Chondrocyte (in vitro differentiated cells): ENCODE results near the gene EYA2. TPM values are rescaled to one million over a fixed set of nuclear protein-coding genes. Genes with fewer than 3 reads are reported as not detected.

Experiments
- DNase-seq: peaks from one replicate; pipeline ENCODE4 v3.0.0; 2021; ENCODE audit warnings: mixed read lengths, low spot score
- H3K27ac Mint-ChIP-seq: one replicate; pipeline ENCODE4 v1.8.0; 2021; ENCODE audit warnings: mild to moderate bottlenecking, moderate library complexity, mixed read lengths; ENCODE audit not compliant: unreplicated experiment
- H3K27me3 Mint-ChIP-seq: 2 replicates; pipeline ENCODE4 v1.8.0; 2021; ENCODE audit warnings: low read depth, mixed read lengths
- H3K36me3 Mint-ChIP-seq: 2 replicates; pipeline ENCODE4 v1.8.0; 2021; ENCODE audit warnings: low read depth, mixed read lengths
- H3K4me1 Mint-ChIP-seq: 2 replicates; pipeline ENCODE4 v1.8.0; 2021; ENCODE audit warnings: low read depth, mild to moderate bottlenecking, mixed read lengths
- H3K4me3 Mint-ChIP-seq: one replicate; pipeline ENCODE4 v1.8.0; 2021; ENCODE audit warnings: mild to moderate bottlenecking, moderate library complexity, mixed read lengths; ENCODE audit not compliant: unreplicated experiment
- H3K9me3 Mint-ChIP-seq: 2 replicates; pipeline ENCODE4 v1.8.0; 2021; ENCODE audit warnings: low read depth, mixed read lengths
- total RNA-seq: library from RNA; stranded (reverse); gene quantifications from 3 replicates; pipeline ENCODE4 v1.2.1, GENCODE V29; 2021
- TF ChIP-seq, protein P1 (sequence below): fragments of 200-600 bp; sonication (generic); IDR thresholded peaks from 2 replicates; pipeline ENCODE4 v1.5.0; 2021; ENCODE audit warnings: antibody characterized with exemption, mild to moderate bottlenecking, moderate library complexity

Gene EYA2
- total RNA-seq, 1 donor from 2014 or later, result 0.32 TPM

DNA sequence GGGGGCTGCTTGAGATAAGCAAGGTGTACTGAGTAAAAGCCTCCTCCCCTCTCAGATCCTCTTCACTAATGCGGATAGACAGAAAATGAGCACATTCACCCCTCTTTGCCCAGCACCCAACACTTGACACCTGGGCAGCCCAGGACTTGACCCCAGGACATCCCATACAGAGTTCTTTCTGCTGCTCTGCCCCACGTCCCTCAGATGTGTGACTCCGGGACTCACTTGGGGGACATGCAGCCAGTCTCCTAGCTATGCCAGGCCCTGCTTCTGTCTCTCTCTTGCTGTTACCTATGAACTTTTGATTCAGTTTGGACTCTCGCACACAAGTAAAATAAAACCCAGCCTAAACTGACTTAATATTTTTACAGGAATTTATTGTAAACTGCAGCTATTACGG is 159.9 kb downstream of the EYA2 start:
- no peaks in the 10 kb centered on the region for H3K36me3 Mint-ChIP-seq
- H3K9me3 Mint-ChIP-seq, result peaks cover 2% of the 10 kb centered on the region
- no peaks in the 10 kb centered on the region for H3K4me1 Mint-ChIP-seq
- TF ChIP-seq, protein P1, sequence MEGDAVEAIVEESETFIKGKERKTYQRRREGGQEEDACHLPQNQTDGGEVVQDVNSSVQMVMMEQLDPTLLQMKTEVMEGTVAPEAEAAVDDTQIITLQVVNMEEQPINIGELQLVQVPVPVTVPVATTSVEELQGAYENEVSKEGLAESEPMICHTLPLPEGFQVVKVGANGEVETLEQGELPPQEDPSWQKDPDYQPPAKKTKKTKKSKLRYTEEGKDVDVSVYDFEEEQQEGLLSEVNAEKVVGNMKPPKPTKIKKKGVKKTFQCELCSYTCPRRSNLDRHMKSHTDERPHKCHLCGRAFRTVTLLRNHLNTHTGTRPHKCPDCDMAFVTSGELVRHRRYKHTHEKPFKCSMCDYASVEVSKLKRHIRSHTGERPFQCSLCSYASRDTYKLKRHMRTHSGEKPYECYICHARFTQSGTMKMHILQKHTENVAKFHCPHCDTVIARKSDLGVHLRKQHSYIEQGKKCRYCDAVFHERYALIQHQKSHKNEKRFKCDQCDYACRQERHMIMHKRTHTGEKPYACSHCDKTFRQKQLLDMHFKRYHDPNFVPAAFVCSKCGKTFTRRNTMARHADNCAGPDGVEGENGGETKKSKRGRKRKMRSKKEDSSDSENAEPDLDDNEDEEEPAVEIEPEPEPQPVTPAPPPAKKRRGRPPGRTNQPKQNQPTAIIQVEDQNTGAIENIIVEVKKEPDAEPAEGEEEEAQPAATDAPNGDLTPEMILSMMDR, result no peak
- no peak overlapping the region for H3K27ac Mint-ChIP-seq
- no peak for DNase-seq
- no peak overlapping the region for H3K4me3 Mint-ChIP-seq
- peaks cover 64% of the 10 kb centered on the region for H3K27me3 Mint-ChIP-seq

DNA sequence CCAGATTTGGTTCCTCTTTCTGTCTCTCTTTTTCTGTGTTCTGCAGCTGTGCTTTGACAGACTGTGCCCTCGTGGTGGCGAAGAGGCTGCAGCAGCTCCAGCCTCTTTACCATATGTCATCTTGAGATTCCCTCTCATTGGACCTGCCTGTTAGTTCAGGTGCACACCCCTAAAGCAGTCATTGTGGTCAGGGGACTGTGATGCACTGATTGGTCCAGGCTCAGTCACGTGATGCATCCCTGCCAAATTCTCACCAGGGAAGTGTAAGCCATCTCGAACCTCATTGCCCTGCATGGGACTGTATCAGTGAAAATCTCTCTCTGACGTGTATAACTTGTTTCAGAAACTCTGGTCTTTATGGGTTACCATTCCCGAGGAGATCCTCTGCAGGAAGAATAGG is 160.3 kb downstream of the EYA2 start:
- no peak overlapping the region for H3K27ac Mint-ChIP-seq
- H3K9me3 Mint-ChIP-seq, result peaks cover 2% of the 10 kb centered on the region
- no peak overlapping the region for H3K4me3 Mint-ChIP-seq
- H3K36me3 Mint-ChIP-seq, result no peaks in the 10 kb centered on the region
- TF ChIP-seq, protein P1, result no peak
- DNase-seq, result no peak
- H3K27me3 Mint-ChIP-seq, result peaks cover 64% of the 10 kb centered on the region
- no peaks in the 10 kb centered on the region for H3K4me1 Mint-ChIP-seq

DNA sequence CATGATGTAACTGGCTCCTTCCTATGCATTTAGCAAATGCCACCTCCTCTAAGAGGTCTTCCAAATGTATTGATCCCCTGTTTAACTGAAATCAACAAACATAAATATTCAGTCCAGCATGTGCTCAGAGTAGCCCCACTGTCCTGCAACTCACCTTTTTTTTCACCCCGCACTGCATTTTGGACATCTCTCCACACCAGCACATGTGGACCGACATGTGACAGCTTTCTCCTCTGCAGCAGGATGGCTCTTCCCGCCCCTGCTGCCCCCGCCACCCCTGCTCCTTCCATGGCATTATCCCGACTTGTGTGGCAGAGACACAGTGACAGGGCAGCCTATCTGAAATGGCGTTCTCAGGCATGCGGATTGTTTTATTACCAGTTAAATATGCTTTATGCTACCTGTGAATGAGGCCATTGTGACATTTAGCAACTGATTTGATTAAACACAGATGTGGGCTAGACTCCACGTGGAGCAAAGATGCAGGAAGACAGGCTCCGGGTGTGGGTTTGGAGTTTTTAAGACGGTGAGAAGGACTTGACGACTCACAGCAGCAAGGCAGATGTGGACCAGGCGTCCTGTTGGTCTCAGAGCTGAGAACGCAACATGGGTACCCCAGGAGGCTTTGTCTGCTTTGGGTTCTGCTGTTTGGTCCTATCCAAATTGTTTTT is 161.2 kb downstream of the EYA2 start:
- H3K9me3 Mint-ChIP-seq, result peaks cover 2% of the 10 kb centered on the region
- TF ChIP-seq, protein P1, result no peak
- H3K27ac Mint-ChIP-seq, result no peak overlapping the region
- DNase-seq, result no peak
- H3K27me3 Mint-ChIP-seq, result peaks cover 55% of the 10 kb centered on the region
- H3K4me1 Mint-ChIP-seq, result no peaks in the 10 kb centered on the region
- no peaks in the 10 kb centered on the region for H3K36me3 Mint-ChIP-seq
- H3K4me3 Mint-ChIP-seq, result no peak overlapping the region

DNA sequence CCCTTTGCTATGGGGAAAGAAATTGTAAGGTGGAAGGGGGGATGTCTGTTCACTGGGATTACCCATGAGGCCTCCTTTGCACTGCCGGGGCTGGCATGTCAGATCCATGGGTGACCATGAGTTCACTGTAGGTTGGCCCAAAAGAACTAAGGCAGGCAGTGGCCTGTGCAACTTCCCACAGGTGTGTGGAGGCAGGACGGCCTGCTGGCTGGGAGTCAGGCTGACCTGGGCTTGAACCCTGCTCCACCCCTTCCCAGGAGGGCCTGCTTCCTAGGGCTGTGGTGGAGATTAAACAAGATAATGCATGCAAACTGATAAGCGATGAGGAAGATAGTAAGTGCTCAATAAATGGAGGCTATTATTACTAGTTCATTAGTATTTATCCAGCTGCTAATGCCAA is 163.0 kb downstream of the EYA2 start:
- DNase-seq, result no peak
- Mint-ChIP-seq H3K4me1 (no peaks in the 10 kb centered on the region), H3K9me3 (peaks cover 2% of the 10 kb centered on the region), H3K27ac (no peak overlapping the region), H3K36me3 (no peaks in the 10 kb centered on the region), H3K27me3 (peaks cover 41% of the 10 kb centered on the region), H3K4me3 (no peak overlapping the region)
- TF ChIP-seq, protein P1, result no peak

DNA sequence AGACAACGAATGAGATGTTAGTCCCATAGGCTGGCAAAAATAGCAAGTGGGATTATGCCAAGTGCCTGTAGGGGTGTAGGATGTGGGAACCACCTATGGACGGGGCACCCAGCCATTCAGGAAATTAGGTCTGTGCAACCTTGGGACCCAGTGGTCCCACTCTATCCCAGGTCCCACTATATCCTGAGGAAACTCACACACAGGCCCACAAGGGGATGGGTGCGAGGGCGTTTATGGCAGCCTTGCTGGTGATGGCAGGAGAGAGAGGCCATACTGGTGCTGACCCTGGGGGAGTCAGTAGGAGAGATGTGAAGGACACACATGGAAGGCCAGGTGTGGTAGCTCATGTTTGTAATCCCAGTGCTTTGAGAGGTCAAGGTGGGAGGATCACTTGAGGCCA is 163.6 kb downstream of the EYA2 start:
- TF ChIP-seq, protein P1, result no peak
- Mint-ChIP-seq H3K27me3 (peaks cover 37% of the 10 kb centered on the region), H3K9me3 (peaks cover 2% of the 10 kb centered on the region), H3K4me1 (no peaks in the 10 kb centered on the region), H3K27ac (no peak overlapping the region), H3K36me3 (no peaks in the 10 kb centered on the region), H3K4me3 (no peak overlapping the region)
- no peak for DNase-seq
